ENCODE data around the gene INPP5D.

The INPP5D gene

DNA sequence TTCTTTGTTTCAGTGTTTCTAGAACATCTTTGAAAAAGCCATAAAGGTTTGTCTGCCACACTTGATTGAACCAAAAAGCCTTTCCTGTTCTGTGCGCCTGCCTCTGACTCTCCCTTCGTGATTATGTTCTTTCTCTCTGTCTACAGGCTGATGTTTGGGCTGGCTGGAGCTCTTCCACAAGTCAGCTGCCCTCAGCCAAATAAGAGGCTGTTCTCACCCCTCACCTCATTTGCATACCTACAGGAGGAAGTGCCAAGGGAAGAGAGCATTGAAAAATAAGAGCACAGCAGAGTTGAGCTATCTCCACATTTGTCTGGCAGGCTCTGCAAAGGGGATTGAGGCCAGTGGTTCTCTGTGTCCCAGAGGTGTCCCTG lies 15.8 kb downstream of the INPP5D start:
- no peak for DNase-seq (ENCODE audit: low spot score)

DNA sequence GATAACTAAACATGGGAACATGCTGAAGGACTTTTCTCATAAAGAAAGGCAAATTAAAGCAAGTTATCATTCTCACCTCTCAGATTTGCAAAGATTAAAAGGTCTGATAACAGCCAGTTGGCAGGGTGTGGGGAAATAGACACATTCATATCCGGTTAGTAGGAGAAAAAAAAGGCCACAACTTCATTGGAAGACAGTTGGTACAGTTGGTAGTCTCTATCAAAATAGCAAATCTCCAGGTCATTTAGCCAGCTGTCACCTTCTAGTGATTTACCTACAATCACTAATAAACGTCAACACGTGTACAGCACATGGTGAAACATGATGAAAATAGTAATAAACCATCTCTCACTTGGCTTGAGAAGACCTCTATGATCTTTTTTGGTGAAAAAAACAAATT lies 16.6 kb downstream of the INPP5D start:
- no peak for DNase-seq (ENCODE audit: low spot score)

- DNase-seq (ENCODE audit: low spot score): no peak
Measured at GRCh38 chr2:233079473-233079877, 19.3 kb downstream of the INPP5D start.

DNA sequence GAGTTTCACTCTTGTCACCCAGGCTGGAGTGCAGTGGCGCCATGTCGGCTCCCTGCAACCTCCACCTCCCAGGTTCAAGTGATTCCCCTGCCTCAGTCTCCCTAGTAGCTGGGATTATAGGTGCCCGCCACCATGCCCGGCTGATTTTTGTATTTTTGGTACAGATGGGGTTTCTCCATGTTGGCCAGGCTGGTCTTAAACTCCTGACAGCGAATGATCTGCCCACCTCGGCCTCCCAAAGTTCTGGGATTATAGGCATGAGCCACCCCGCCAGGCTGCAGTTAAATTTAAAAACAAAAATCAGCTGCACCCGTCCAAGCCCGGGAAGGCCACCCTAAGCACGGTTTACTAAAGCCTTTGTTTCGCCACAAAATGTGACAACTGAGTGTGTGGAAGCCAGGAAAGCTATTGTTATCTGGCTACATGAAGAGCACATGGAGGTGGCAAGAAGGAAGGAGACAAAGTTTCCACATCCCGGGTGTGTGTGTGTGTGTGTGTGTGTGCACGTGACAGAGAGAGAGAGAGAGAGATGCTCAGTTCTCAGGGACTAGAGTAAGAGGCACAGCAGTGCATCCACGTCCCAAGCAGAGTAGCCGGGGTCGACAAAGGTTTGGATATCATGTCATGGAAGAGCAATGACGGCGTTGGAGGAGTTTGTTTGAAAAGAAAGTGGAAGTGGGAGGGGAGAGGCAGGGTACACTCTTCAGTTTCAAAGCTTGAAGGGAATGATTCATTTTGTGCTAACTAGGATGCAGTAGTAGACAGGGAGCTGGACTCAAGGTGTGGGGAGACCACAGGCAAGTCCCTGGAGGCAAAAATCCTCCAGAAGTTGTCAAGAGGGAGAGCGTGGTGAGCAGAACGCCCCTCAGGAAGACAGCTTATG lies 20.1 kb downstream of the INPP5D start:
- no peak for DNase-seq (ENCODE audit: low spot score)

- no peak for DNase-seq (ENCODE audit: low spot score)
Measured at GRCh38 chr2:233080836-233081229, 20.7 kb downstream of the INPP5D start.

GRCh38 chr2:233081232-233081730 lies 21.1 kb downstream of the INPP5D start:
- DNase-seq (ENCODE audit: low spot score): no peak

DNA sequence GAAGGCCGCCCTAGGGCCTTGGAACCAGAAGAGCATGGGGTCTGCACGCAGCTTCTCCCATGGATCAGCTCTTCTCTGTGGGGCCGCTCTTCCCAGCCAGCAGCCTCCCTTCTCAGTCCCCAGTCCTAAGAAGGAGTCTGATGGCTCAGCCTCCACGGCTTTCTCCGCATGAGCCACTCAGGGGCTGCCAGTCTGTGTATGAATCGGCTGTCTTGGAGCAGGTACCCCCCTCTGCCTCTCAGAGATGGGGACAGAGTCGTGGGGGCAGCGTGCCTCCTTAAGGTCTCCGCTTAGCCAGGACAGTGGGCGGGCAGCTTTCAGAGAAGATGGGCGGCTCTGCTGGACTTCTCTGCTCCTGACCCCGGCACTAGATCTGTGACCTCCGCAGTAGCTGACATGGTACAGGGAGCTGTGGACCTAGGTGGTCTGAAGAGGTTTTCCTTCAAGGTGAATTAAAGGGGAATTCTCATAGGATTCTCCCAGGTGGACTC lies 21.6 kb downstream of the INPP5D start:
- no peak for DNase-seq (ENCODE audit: low spot score)

DNA sequence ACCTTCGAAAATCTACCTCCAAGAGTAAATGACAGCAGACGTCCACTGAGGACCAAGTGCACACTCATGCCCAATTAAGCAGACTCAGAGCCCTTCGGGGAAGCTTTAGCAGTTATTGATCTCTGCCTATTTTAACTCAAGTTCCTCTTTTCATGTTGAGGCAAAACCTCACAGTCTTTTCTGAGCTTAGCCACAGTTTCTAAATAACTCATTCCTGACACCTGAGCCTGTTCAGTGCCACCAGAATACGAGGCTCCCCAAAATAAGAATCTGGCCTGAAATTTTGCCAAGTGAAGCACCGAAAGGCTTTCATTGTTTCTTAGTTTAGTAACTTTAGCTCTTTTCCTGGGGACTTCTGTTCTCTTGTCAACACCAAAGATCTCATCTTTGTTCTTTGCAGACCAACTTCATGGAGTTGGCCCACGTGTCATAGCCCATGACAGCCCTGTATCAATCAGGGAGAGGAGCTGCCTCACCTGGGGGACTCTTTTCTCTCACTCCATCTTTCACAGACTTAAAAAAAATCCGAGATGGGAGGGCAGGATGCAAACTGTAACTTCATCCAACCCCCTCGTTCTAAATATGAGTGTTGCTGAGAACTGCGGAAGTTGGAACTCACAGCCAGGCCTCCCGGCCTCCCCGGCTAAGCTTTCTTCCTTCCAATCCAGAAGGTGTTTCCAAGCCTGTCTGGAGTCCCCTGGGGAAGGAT lies 22.2 kb downstream of the INPP5D start:
- no peak for DNase-seq (ENCODE audit: low spot score)

DNA sequence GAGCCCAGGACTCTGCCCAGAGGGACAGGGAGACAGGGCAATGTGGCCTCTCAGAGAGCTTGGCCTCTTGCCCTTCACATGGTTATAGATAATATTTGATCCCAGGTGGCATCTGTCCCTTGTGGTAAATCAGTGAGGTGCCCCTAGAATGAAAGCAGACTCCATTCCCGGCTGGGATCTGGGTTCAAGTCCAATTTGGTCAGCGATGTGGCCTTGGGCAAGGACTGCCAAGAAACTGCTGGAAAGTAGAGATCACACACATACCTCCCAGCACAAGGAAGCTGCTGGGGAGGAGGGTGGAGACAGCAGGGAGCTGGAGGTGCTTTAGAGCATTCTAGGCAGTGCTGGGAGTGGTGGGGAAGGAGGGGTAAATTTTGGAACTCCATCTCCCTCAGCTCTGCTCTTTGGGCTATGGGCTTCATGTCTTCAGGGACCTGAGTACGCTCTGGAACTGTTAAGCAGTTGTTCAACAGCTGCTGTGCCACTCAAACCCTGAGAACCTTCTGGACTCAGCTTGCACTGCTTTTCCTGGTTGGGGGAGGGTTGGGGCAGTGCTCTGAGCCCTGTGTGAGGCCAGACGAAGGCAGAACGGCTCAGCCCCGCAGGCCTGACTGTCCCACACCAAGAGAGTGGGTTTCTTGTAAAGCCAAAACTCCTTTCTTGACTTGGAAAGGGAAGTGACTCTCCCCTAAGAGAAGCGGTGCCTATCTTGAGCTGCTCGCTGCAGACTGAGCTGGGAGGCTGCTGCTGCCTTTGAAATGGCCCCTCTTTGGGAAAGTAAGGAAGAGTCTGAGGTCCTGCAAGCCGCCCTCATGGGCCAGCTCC lies 23.0 kb downstream of the INPP5D start:
- DNase-seq (ENCODE audit: low spot score): no peak

- DNase-seq (ENCODE audit: low spot score): no peak
Measured at GRCh38 chr2:233083782-233084181, 23.6 kb downstream of the INPP5D start.

DNA sequence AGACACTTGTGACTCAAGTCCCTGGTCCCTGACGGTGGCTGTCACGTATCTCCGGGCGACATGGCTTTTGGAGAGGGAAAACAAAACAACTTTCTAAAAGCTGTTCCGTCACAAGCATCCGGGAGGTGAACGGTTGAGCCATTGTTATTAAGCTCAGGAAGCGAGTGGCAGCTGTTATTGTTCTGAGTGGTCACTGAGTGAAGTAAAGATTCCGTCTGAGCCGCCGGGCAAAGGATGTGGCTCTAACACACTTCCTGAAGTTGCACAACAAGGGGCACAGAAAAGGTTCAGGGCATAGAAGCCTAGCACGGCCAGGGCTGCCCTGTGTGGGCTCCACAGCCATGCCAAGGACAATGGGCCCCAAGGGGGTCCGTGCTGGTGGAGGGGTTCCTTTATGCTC lies 24.3 kb downstream of the INPP5D start:
- DNase-seq (ENCODE audit: low spot score): no peak

GRCh38 chr2:233085037-233085838 lies 25.1 kb downstream of the INPP5D start:
- no peak for DNase-seq (ENCODE audit: low spot score)

- DNase-seq (ENCODE audit: low spot score): no peak
Measured at GRCh38 chr2:233085839-233086150, 25.7 kb downstream of the INPP5D start.

- no peak for DNase-seq (ENCODE audit: low spot score)
Measured at GRCh38 chr2:233087713-233088112, 27.6 kb downstream of the INPP5D start.

DNA sequence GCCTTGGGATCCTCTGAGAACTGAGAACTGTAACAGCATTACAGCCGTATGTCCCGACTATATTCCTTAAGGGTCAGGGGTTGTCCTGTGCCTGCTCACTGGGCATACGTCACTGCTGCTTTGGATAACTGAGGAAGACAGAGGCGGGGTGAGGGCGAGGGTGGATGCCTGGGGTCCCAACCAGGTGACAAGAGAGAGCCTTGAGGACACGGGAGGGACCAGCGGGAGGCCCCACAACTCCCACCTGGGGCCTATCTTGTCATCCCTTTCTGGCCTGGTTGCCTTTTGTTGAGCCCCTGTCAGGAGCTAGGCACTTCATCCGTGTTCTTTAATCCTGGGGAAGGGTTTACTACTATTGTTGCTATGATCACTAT lies 28.8 kb downstream of the INPP5D start:
- no peak for DNase-seq (ENCODE audit: low spot score)

DNA sequence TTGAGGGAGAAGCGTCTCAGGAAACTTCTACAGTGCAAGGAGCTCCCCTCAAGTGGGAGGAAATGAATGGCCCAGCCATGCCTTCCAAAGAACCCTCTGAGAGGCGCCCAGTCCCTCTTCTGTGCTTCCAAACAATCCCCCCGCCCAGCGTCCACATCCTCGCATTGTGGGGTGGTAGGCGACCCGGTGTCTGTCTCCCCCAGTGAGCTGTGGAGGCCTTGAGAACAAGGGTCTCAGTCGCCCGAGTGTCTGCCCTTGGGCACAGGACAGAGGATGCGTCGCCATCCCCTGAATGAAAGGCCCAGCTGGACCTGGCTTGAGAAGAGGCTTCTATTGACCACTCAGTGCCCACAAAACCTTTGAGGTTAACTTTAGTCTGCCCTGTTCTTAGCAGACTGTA lies 29.7 kb downstream of the INPP5D start:
- DNase-seq (ENCODE audit: low spot score): no peak

GRCh38 chr2:233090879-233091278 lies 30.7 kb downstream of the INPP5D start:
- no peak for DNase-seq (ENCODE audit: low spot score)

GRCh38 chr2:233091595-233092375 lies 31.6 kb downstream of the INPP5D start:
- no peak for DNase-seq (ENCODE audit: low spot score)

- no peak for DNase-seq (ENCODE audit: low spot score)
Measured at GRCh38 chr2:233092432-233093165, 32.5 kb downstream of the INPP5D start.

DNA sequence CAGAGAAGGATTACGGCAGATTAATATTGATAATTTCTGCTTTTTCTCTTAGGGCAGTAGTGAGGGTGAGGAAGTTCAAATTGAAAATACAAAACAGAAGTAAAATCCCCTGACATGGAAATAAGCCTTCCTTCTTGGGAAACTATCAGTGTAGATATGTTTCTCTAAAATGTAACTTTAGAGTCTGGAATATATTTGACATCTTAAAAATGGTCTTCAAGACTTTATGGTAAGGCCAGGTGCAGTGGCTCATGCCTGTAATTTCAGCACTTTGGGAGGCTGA lies 33.0 kb downstream of the INPP5D start:
- no peak for DNase-seq (ENCODE audit: low spot score)
